Measurements from ENCODE around the gene GGT6.

Gene GGT6

DNA sequence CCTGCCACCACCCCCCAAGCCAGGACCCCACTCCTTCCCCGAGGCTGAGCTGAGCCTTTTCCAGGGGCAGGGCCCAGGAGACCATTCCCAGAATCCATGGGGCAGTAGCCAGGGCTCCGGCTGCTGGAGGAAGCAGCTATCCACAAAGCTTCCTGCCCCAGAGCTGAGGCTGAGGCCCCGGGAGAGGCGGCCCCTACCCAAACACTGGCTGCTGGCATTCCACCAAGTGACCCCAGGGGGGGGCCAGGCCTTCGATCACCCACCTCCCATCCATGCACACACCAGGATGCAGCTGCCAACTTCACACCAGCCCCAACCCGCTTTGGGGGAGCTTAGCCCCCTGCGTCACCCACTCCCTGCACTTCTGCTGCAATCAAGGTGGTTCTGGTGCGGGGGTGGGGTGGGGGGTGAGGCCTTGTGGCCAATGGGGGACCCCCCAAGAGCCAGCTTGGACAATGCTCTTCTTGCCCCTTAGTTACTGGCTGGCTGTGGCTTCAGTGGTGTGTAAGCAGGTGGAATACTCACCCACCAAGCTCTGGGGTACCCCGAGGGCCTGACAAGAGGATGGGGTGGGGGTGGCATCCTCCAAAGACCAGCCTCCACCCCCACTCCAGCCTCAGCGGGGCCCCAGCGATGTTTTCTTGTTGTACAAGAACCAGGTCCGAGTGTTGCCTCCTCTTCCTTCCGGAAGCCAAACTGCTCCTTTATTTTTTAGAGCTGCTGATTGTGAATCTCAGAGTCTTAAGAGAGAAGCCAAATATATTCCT is 22.0 kb downstream of the GGT6 start:
- no peak for DNase-seq (ENCODE audit: low spot score)

DNA sequence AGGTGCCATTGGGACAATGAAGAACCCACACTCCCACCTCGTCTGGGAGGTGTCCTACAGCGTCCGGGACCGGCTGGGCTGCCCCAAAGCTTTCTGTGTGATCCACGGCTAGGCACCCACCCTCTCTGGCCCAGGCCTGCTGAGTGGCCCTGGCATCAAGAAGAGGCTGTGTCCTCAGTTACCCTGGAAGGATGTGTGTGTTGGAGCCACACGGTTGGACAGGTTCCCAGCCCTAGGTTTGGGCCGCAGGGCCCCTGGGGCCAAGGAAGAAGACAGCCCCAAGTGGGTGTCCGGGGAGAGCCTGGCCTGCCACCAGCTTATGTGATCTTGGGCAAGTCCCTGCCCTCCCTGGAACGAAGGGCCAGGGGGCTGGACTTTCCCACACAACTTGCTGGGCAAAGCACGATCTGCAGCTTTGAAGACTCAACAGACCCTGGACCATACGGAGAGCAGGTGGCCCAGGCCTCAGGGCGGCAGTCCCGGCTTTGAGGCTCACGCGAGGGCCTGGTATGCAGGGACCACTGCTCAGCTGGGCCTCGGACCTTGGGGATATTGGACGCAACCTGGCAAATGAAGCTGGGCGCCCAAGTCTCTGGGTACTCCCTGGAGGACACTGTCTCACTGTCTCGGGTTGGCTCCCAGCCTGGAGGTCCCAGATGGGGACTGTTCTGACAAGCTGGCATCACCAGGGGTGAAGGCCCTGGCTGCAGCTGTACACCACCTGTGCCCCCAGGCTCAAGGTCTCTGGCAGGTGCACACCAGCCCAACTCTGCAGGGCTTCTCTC is 22.7 kb downstream of the GGT6 start:
- DNase-seq (ENCODE audit: low spot score), result no peak

DNA sequence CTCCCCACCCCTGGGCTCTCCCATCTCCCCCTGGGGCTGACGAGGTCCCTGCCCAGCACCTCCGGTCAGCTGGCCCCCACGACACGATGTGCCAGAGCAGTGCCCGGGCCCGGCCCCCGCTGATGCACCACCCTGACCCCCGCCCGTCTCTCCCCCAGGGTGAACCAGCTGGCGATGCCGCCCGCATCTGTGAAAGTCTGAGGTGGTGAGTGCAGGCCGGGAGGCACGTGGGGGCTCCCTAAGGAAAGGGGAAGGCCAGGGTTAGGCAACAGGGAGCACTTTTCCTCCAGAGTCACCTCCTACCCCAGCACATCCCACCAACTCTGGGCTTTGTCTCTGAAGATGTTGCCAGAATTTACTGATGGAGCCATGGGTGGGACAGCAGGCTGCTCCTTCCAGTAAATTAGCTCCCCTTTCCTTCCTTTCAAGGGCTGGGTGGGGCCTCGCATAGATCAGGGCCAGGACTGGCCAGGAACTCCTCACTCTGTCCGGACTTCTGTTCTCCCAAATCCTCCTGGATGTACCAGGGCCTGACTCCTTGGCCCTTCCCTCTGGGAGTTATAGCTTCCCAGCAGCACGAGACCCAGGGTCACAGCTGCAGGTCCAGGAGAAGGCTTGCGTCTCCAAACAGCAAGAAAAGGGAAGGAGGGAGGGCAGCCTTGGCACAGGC is 23.5 kb downstream of the GGT6 start:
- DNase-seq (ENCODE audit: low spot score), result no peak

DNA sequence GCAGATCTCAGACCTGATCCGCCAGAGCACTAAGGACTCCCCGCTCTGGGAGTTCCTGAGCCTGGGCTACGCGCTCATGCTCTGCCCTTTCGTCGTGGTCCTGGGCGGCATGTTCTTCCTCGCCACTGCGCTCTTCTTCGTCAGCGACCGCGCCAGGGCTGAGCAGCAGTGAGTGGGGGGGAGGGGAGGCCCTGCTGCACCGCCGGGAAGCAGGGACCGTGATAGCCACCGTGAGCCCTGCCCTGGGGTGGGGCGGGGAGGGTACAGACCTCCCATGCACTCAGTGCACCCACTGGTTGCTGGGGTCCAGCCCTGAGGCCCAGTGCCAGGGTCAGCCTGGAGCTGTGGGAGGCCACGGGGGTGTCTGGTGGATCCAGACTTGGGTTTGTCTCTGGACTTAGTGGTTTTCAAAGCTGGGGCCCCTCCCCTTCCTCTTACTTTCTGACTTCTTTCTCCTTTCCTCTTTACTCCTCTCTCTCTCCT is 24.1 kb downstream of the GGT6 start:
- DNase-seq (ENCODE audit: low spot score), result no peak

DNA sequence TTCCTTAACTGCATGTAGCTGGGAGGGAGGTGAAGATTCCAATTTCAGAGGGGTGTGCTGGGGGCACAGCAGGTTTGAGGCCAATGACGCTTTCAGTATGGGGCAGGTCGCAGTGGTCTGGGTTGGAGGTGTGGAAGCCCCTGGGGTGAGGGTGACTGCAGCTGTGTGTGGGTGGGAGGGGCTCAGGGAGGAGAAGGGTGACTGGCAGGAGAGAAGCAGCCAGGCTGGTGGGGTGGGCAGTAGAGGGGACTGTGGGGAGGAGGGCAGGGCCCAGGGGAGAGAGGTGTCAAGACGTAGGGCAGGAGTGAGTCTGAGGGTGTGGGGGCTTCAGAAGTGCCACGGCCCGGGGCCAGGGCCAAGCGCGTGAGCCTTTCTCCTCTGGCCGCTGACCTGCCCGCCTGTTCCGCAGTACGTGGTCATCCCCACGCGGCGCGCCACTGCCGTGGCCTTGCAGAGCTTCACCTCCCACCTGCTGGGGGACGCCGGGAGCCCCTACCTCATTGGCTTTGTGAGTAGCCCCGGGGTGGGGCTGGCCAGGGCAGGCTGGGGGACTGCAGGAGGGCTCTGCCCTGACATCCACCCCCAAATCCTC is 24.6 kb downstream of the GGT6 start:
- no peak for DNase-seq (ENCODE audit: low spot score)

DNA sequence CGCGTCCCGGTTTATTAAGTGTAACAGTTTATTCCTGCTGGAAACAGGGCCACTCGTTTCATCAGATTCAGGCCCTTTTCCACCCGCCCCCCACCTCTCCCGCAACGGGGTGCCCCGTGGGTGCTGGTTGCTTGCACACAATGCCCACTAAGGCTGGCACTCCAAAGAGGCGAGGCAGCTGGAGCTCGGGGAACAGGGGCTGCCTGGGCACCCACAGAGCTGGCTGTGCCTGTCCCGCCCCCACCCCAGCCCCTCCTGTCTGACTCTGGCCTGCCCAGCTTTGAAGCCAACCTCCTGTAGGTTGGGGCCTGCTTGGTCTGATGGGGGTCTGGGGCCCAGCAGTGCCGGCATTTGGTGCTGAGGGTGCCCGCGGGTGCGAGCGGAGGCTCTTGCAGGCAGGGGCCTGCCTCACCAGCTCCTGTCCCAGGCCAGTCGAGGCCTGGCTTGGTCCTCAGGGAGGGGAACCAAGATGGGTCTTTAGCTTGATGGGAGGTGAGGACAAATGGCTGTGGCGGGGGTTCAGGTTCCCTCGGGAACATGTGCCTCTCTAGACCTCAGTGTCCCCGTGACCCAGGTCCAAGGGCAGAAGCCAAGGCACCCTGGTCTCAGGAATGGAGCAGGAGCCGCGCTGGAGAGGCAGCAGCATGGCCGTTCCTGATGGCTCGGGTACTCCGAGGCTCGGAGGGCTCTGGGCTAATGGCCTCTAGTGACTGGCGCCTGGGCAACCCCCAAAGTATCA is 25.3 kb downstream of the GGT6 start:
- no peak for DNase-seq (ENCODE audit: low spot score)

DNA sequence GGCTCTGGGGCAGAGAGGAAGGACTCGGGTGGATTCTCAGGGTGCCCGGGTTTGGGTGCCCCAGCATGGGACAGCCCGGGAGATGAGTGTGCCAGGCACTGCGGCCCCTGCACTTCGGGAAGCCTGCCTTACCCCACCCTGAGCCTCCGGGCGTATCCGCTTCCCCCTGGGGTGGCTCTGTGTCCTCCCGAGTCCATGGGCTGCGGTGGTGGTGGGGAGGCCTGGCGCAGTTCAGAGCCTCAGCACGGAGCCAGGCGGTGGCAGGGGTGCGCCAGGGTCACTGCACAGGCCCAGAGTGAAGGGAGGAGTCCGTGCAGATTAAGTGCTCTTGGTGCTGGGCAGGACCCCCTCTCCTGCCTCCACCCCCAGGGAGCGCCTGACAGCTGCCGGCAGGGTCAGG is 25.9 kb downstream of the GGT6 start:
- DNase-seq (ENCODE audit: low spot score), result no peak

DNA sequence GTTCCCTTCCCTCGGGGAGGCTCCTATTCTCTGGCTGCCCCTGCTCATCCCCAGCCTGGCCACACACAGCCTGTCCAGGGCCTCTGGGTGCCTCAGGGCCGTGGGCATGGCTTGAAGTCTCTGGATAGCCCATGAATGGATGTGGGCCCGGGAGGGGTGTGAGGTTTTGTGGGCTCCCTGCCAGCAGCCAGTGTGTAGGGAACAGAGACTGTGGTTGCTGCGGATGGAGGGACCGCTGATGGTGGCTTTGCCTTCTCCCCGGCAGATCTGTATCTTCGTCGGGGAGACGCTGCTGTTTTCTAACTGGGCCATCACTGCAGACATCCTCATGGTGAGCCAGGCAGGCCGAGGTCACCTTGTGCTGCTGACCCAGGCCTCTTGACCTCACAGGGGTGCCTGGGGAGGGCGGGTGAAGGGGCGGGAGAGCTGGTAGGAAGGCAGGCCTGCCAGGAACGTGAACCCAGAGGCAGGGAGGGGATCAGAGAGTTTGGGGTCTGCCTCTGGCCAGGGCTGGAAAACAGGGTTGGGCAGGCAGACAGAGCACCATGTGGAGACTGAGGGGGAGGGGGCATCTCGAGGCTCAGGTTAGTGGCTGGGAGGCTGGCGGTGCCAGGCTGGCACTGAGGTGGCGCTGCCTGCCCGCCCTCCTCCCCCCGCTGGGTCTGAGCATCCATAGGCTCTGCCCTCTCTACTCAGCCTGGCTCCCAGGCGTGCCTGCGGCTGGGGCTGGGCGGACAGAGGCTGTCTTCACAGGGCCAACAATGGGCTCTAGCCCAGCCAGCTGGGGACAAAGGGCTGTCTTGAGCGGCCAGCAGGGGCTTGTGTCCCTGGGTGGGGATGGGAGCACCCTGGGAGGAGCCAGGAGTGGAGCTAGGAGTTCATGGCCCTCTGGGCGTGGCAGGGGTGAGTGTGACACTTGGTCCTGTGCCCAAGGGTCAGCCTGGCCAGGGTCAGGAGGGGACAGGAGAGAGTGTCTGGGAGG is 26.6 kb downstream of the GGT6 start:
- DNase-seq (ENCODE audit: low spot score), result no peak

DNA sequence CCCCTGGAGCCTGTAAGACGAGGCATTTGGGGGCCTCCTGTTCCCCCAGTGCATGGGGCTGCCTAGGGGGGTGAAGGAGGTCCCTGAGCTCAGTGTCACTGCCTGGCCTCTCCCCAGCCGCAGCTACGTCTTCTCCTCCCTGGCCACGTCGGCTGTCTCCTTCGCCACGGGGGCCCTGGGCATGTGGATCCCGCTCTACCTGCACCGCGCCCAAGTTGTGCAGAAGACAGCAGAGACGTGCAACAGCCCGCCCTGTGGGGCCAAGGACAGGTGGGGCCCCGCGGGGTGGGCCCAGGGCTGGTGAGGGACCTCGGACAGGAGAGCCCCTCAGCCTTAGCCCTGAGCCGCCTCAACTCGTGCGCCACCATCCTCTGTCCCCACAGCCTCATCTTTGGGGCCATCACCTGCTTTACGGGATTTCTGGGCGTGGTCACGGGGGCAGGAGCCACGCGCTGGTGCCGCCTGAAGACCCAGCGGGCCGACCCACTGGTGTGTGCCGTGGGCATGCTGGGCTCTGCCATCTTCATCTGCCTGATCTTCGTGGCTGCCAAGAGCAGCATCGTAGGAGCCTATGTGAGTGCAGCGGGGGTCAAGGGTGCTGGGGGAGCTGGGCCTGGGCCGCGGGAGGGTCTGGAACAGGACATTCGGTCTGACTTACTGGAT is 27.4 kb downstream of the GGT6 start:
- no peak for DNase-seq (ENCODE audit: low spot score)

DNA sequence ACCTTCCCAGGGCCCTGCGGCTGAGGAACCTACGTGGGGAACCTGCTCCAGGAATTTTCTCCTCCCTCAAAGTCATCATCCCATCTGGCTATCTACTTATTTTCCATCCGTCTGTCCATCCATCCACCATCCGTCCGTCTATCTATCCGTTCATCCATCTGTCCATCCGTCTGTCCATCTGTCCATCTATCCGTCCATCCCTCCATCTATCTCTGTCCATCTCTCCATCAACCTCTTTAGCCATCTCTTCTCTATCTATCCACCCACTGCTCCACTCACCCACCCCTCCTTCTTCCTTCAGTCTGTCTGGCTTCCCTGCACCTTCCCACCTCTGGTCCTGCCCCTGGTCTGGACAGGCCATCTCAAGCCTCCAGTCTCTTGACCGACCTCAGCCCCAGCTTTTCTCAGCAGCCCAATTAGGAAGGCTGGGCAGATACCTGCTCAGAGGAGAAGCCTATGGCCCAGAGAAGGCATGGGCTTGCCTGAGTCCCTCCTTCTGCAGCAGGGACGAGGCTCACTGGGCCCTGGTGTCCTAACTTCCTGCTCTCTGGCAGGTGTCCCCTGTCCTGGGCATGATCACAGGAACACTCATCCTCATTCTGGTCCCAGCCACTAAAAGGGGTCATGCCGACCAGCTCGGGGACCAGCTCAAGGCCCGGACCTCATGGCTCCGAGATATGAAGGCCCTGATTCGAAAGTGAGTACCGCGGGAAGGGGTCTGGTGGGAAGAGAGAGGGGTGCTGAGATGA is 28.2 kb downstream of the GGT6 start:
- no peak for DNase-seq (ENCODE audit: low spot score)

DNA sequence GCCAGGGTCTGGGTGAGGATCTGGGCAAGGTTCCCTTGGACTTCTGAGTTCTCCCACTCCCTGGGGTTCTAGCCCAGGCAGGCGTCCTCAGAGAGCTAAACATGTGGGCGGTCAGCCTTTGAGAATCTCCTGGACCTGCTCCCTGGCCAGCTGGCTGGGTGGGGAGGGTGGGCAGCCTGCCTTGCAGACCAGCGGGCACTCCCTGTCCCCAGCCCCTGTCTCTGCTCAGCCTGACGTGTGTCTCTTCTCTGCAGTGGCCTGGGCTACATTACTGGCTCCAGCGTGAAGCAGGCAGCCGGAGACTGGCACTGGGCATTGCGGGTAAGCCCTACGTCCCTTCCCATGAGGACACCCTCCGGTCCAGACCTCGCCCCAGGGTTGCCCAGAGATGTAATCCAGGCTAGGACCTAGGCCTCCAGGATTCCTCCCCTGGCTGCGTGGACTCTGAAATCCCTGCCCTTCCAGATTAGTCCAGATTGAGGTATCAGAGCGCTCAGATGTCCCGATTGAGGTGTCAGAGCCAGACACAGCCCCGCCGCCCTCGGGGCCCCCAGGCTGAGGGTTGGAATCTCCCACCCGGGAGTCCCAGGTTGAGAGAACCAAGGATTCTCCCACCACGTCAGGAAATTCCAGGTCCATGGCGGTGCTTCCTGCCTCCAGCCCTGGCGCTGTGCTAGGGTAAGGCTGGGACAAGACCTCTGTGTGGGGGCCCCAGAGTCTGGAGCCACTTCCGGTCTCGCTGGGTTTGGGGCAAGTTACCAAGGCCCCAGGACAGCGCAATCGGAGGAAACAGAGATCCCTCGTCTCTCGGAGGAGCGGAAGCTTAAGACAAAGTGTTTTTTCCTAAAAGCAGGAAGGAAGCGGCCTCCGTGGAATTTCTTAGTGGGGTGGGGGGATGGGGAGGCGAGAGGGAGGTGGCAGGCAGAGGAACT is 29.3 kb downstream of the GGT6 start:
- DNase-seq (ENCODE audit: low spot score), result no peak

DNA sequence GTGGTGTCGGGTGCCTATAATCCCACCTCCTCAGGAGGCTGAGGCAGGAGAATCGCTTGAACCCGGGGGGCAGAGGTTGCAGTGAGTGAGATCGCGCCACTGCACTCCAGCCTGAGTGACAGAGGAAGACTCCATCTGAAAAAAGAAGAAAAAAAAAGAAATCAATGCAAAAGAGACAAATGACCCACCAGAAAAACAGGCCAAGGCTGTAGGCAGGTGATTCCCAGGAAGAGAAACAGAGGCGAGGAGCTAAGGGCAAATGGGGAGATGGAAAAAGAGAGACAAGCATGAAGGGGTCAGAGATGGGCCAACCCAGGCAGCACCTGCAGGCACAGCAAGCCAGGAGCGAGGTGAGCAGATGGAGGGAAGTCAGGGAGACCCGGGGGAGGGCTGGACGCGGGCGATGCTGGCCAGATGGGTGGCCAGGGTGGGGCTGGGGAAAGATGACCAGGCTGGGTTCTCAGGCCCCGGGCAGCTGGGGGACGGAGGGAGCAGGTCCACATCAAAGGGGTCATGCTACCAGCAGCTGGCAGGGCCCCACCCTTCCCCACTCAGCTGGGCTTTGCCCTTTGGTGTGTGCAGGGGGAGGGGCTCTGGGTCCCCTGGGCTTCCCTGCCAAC is 30.7 kb downstream of the GGT6 start:
- no peak for DNase-seq (ENCODE audit: low spot score)

DNA sequence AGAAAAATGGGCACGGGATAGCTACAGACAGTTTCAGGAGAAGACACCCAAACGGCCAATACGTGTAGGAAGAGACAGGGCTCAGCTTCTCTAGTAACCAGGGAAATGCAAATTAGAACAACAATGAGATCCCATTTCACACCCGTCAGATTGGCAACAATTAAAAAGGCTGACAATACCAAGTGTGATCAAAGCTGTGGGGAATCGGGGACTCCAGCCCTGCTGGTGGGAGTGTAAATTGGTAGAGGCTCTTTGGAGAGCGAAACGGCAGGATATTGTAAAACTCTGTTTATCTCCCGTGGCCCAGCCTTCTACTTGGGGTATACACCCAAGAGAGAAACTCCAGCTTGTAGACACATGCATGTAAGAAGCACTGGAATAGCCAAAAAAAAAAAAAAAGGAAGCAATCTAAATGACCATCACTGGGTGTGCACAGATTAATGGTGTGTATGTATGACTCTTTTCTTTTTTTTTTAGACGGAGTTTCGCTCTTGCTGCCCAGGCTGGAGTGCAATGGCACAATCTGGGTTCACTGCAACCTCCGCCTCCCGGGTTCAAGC is 32.7 kb downstream of the GGT6 start:
- DNase-seq (ENCODE audit: low spot score), result no peak

DNA sequence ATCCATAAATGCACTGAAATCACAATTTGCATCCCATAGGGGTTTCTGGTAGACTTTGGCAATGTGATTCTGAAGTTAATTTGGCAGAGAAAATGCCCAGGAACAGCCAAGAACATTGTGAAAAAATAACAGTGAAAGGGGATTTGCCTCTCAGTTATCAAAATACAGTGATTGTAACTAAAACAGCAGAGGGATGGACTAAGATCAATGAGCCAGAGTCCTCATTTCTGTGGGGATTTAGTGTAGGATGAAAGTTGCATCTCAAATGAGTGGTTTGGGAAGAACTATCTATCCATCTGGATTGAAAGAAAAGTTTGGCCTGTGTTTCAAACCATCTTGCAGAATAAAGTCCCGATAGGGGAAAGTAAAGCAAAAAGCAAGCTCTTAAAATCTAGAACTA is 33.2 kb downstream of the GGT6 start:
- DNase-seq (ENCODE audit: low spot score), result no peak

DNA sequence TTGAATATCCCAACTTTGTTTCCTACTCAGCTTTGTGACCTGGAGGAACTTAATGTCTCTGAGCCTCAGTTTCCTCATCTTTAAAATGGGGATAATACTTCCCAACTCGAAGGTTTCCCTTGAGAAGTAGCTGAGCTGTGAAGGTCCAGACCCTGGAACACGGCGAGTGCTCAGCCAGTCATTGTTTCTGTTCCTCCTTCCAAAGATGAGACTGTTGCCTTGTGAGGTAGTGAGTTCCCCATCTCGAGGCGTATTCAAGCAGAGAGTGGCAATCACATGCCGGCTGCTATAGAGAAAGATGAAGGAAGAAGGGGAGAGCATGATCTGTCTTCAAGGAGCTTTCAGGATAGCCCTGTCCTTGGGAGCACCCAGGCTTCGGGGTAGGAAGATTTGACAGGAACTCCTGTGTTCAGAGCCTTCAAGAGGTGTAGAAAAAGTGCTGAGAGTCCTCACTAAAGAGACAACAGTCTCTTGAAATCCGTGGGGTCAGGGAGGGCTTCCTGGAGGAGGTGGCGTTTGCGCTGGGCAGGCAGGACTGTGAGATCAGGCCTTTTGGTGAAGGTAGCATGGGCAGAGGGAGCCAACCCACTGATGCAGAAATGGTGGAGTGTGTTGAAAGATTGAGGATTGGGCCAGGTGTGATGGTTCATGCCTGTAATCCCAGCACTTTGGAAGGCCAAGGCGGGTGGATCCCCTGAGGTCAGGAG is 34.5 kb downstream of the GGT6 start:
- no peak for DNase-seq (ENCODE audit: low spot score)

DNA sequence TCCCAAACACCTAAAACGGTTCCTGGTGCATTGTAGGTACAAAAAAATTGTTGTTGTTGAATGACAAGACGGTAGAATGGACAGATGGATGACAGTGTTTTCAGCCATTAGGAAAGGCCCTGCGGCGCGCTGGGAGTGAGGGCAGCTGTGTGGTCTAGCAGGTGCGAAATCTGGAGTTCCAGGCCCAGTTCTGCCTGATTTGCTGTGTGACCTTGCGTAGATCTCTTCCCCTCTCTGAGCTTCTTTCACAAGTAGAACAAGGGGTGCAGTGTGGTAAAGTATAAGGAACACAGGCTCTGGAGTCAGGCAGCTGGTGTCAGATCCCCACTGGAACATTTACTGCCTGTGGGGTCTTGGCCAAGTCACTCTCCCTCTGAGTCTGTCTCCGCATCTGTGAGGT is 36.4 kb downstream of the GGT6 start:
- DNase-seq (ENCODE audit: low spot score), result no peak

DNA sequence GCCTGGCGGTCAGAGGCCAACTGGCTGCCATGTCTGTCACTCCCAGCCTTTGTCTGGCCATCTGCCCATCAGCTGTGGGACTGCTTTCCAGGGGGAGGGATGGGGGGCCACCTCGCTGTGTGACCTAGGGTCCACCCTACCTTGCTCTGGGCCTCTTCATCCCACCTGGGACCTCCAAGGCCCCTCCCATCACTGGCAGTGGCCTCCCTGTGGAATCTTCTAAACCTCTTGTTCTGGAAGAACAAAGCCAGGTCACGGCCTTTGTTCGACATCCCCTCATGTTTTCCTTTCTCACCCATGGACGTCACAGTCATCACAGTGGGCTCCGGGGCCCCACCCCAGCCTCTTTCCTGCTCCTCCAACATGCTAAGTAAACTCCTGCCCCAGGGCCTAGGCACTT is 37.7 kb downstream of the GGT6 start:
- no peak for DNase-seq (ENCODE audit: low spot score)
